Adipose tissue (tissue), 3 donors: ENCODE measurements around the gene RNF225. TPM values are rescaled to one million over a fixed set of nuclear protein-coding genes. Genes with fewer than 3 reads are reported as not detected.
"Not testable (repeated sequence)": the region's sequence is repeated elsewhere in the genome, so short reads cannot be mapped to it uniquely, and the experiment has no call there.

ENCODE experiments used
- H3K27ac ChIP-seq: one replicate; pipeline ENCODE4 v1.5.1; 2013; ENCODE audit warnings: low read depth, low read length
- WGBS, 3 donors: extraction: QIAGEN DNeasy Blood & Tissue Kit; methylation state at CpG; one replicate each; pipeline ENCODE4 v1.1.7; 2013; 5-methylcytosine and 5-hydroxymethylcytosine counted together
- polyA plus RNA-seq, 3 donors: library from polyadenylated mRNA; stranded (reverse); fragments of 200-250 nt; gene quantifications; one replicate each; pipeline ENCODE4 v1.2.3, GENCODE V29; 2013
- donor health status: healthy with polysubstance abuse.
- donor health status: Bipolar disorder and iron deficiency.
- donor health status: healthy.

RNF225 gene
- not detected for polyA plus RNA-seq

DNA sequence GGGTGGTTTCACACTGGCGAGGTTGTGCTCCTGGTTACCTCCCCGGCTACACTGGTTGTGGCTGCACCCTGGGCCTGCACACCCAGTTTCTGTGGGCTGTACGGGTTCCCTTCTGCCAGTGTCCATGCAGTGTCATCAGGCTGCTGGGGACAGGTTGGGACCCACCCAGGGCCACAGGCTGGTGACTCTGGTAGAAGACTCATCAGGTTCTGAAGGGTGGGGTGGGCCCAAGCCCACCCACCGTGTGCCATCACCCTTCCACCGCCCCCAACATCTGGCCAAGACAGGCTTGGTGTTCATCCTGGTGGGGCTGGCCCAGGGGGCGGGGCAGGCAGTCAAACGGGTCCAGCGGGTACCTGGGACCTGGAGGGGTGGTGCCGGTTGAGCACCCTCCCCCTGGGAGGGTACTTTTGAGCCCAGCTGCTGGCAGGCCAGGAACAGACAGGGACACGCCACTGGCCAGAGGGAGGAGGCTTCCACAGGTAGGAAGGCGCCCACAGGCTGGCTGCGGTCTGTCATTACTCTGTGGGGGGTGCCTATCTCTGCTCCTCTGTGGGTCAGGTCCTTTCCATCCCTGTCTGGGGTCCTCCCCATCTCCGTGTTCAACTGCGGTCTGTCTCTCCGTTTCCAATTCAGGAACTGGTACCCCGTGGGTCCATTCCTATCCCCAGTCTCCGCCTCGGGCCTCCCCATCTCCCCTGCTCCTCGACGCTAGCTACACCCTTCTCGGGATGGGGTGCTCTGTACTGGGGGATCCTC, at the start of gene RNF225:
TSS of gene RNF225 (plus strand) at position 437 of the 759 bp plus-strand sequence. CDS start 434 bp downstream, outside the sequence.
- H3K27ac ChIP-seq, result no peak within 1 kb of the TSS
- 27 to 45% (median 39%) methylated on average over 20 to 21 of the region's 21 CpGs for WGBS, 3 donors

DNA sequence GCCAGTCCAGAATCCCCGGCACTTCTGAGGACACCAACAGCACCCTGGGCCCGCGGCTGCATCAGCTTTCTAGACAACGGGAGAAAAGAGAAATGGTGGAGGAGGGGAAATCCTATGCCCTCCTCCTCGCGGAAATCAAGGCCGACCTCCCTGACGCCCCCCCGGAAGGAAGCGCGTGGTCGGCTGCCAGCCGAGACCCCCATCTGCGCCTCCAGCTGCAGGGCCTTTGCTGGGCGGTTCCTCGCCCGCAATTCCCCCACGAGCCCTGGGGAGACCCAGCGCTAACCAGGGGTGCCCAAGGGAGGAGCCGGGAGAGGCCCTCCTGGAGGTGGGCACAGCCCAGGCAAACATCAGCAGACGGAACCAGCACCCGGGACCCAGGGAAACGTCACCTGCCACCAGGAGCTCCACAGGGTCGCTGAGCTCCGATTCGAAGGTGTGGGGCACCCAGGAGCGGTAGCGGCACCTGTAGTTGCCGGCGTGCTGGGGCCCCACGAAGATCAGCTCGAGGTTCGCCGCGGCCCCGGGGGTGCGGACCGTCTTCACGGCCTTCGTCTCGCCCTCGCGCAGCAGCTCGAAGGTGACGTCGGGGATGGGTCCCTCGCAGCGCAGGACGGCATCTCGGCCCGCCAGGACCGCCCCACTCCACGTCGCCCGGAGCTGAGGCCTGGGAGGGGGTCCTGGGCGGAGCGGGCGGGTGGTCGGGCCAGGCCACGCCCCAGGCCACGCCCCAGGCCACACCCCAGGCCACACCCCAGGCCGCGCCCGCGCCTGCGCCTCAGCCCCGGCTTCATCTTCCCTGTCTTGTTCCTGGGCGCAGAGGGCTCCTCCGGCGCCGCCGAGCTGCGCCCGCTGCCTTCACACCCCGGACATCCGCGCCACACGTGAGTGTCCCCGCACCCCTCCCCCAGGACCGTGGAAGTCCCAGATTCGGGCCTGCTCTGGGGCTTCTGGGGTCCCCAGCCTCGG, 48.2 kb upstream of the RNF225 start:
- WGBS, 3 donors, result 2 to 3% (median 2%) methylated on average over 62 to 82 of the region's 82 CpGs
- no peak overlapping the region for H3K27ac ChIP-seq

DNA sequence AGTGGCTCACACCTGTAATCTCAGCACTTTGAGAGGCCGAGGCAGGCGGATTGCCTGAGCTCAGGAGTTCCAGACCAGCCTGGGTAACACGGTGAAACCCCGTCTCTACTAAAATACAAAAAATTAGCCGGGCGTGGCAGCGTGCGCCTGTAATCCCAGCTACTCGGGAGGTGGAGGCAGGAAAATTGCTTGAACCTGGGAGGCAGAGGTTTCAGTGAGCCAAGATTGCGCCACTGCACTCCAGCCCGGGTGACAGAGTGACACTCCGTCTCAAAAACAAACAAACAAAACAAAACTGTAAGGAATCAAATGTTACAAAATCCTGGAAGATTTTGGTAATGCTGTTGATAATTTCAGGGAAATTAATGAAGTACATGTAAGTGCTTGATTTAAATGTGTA, 47.4 kb upstream of the RNF225 start:
- not testable (repeated sequence) for H3K27ac ChIP-seq
- WGBS, 3 donors, result 16 to 31% (median 21%) methylated on average over 12 of the region's 12 CpGs

DNA sequence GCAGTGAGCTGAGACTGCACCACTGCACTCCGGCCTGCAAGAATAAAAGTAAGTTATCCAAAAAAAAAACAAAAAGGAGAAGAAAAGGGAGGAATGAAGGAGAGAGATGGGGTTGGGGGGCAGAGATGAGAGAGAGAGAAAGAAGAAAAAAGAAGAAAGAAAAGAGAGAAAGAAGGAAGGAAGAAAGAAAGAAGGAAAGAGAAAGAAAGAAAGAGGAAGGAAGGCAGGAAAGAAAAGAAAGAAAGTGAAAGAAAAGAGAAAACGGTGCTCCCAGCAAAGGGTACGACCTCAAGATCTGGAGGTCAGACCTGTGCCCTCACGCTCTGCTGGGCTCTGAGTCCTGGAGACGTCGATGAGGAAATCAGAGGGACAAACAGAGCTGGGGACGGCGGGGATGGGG, 45.9 kb upstream of the RNF225 start:
- H3K27ac ChIP-seq, result no peak overlapping the region
- WGBS, 3 donors, result 42 to 52% (median 46%) methylated on average over 8 of the region's 8 CpGs

DNA sequence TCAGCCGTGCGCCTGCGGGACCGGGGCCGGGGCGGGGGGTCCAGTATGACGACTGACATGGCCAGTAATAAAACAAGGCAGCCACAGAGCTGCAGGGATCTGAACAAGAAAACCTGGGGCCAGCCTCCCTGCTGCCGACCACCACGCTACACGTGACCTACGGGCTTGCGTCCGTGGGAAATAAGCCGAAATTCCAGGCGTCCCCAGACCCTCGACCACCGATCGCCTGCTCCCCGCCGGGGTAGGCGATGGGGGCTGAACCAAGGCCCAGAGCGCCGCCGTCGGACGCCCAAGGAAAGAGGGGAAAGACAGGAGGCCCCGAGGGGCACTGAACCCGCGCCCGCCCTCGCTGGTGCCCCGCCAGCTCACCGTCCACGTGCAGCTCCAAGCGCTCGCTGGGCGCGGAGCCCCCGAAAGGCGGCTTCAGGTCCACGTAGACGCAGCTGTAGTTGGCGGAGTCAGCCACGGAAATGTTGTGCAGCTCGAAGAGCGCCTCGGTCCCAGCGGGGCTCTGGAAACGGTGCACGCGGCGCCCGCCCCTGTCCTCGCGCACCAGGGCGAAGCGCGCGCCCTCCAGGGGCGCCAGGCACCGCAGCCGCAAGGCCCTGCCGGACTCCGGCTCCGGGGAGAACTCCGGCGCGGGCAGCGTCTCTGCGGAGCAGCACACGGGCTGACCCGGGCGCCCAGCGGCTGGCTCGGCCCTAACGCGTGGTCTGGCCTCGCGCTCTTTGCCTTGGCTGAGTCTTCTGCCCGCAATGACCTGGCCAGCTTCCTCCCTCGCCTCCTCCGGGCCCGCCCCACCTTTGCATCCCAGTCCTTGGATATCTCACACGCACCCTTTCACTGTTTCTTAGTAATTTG, 45.2 kb upstream of the RNF225 start:
- 25 to 42% (median 29%) methylated on average over 80 to 84 of the region's 84 CpGs for WGBS, 3 donors
- no peak overlapping the region for H3K27ac ChIP-seq

DNA sequence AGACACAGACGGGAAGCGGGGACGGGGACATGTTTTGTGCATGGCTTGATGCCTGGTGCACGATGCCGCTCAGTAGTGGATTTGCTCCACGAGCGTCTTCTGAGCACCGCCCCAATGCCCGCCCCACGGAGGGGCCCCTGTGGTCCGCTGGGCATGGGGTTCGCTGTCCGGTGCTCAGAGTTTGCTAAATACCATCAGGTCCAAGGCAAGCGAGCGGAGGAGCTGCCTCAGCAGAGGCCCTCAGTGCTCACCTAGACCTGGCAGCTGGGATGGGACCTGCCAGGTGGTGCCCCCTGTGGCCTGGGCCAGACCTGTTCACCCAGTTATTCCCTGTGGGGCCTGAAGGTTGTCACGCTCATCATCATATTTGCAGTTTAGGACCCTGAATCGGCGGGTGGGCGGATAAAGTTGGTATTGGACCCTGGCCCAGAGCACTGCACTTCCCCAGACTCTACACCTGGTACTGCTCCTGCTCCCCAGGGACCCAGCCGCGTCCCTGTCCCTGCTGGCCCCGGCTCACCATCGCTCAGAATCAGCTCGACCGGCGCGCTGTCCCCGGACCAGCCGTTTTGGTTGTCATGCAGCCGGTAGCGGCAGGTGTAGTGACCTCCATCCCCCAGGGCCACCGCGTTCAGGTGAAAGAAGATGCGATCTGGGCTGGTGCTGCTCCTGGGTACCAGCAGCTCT, 44.4 kb upstream of the RNF225 start:
- WGBS, 3 donors, result 65 to 83% (median 68%) methylated on average over 34 of the region's 34 CpGs
- H3K27ac ChIP-seq, result no peak overlapping the region

DNA sequence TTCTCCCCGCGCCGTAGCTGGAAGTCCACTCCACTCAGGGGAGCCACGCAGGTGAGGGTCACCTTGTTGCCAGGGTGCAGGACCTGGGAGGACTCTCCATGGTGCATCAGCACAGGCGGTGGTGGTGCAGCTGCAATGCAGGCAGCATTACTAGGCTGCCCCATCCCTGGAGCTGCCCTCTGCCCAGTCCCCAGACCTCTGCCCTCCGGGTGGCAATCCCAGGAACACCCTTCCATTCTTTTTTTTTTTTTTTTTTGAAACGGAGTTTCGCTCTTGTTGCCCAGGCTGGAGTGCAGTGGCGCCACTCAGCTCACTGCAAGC, 43.9 kb upstream of the RNF225 start:
- H3K27ac ChIP-seq, result no peak overlapping the region
- WGBS, 3 donors, result 84 to 90% (median 86%) methylated on average over 7 to 9 of the region's 9 CpGs

DNA sequence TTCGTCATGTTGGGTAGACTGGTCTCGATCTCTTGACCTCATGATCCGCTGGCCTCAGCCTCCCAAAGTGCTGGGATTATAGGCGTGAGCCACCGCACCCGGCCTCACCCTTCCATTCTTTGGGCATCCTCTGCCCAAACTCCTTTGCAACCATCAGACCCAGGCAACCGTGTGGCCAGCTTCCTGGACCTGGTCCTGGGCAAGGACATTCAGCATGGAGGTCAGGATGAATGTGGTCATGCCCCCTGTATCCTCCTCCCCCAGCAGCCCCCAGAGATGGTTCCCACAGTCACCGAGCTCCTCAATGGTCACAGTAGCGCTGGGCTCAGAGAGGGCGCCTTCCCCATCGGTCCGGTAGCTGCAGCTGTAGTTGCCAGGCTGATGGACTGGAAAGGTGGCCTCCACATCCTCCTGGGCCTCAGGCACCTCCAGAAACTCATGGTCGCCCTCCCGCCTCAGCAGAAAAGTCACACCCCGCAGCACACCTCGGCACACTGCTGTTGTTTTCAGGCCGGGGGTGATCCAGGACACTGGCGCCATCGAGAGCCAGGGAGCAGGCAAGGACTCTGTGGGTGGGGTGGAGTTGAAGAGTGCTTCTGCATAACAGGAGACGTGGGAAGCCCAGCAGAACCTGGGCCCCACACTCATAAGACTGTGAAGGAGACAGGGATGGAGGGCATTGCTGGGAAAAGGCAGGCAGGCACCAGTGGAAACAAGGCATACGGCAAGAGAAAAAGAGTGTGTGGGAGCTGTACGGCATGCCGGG, 43.3 kb upstream of the RNF225 start:
- 81 to 89% (median 82%) methylated on average over 23 of the region's 23 CpGs for WGBS, 3 donors
- no peak overlapping the region for H3K27ac ChIP-seq

DNA sequence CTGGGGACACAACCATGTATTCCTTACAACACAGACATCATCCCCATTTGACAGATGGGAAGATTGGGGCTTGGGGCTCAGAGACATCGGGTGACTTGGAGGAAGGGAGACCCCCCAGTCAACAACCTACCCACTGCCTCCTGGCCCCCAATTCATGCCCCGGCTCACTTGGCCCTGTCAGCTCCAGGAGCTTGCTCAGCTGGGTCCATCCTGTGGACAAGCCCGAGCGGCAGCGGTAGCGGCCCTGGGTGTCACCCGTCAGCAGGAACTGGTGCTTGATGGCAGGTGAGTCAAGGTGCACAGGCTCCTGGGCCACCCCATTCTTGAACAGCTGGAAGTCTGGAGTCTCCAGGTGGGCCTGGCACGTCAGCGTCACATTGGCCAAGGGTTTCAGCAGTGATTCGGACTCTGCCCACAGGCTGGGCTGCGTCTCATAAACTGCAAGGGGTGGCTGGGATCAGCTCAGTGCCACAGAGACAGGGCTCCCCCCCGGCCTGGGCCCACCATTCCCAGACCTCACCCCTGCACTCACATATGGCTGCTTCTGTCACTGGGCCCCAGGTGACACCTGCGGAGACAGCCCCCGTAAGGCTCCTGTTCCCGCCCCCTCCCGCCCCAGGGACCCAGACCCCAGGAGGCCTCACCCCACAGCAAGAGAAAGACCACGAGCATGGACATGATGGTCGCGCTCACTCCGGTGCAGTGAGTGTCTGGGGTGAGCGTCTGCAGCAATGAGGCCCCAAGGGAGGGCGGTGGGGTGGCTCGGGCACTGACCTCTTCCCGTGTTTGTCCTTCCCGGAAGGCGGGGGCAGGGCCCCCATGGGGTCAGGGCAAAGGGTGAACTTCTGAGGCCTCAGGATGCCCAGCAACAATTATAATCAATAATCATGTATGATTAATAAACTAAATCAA, 42.4 kb upstream of the RNF225 start, which contains the start of gene A1BG:
TSS of gene A1BG (minus strand) at position 733 of the 912 bp plus-strand sequence. CDS start at position 678, 55 bp downstream.
- 71 to 82% (median 79%) methylated on average over 26 of the region's 26 CpGs for WGBS, 3 donors
- no peak within 1 kb of the TSS for H3K27ac ChIP-seq

DNA sequence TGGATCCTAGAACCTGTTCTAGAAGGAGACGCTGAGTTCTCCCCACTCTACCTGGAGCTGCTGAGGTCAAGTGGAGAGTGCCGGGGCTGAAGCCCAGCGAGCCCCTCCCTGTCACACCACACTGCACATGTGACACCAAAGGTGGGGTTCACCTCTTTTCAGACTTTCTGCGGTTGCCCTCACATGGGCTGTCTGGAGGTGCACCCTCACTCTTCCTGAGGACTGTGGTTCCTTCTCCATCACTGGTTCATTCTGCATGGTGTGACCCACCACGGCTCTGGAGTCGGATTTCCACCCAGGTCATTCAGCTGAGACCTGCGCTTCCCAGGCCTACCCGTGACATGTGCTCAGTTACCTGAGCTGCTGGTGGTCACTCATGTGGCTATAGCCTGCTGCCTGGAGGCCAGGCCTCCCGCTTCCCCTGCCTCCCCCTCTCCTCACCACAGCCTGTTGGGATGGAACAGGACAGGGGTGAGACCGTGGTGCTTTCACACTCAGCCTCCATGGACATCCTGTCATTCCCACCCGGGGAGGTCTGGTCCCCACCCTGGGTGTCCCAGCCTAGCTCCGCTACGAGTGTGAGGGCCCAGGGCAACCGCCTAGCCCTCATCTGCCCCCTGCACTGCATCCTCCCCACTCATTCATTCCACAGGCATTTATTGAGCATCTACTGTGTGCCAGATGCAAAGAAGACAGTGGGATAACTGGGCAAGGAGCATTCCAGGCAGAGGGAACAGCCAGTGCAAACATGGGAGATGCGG, 41.6 kb upstream of the RNF225 start:
- no peak overlapping the region for H3K27ac ChIP-seq
- 87 to 90% (median 89%) methylated on average over 15 of the region's 15 CpGs for WGBS, 3 donors

DNA sequence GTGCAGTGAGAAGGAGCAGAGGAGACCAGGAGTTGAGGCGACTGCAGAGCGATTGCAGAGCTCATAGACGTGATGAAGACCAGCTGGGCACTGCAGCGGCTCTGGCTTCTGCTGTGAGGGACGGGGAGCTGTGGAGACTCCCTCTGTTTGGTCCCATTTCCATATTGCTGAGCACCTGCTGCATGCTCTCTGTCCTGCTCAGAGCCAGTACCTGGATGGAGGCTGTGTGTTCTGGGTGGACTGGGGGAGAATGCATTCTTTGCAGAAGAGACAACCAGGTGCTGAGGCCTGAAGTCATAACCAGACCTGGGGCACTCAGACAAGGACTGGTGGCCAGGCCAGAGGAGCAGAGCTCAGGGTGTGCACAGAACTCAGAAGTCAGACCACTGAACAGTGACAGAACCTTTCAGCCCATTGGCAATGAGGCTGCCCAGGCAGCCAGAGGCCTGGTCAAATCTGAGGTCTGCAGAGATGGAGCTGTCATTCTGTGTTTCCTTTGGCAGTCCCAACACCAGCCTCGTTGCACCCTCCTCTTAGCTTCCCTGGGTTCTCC, 40.9 kb upstream of the RNF225 start:
- 78 to 85% (median 79%) methylated on average over 6 of the region's 6 CpGs for WGBS, 3 donors
- no peak overlapping the region for H3K27ac ChIP-seq

DNA sequence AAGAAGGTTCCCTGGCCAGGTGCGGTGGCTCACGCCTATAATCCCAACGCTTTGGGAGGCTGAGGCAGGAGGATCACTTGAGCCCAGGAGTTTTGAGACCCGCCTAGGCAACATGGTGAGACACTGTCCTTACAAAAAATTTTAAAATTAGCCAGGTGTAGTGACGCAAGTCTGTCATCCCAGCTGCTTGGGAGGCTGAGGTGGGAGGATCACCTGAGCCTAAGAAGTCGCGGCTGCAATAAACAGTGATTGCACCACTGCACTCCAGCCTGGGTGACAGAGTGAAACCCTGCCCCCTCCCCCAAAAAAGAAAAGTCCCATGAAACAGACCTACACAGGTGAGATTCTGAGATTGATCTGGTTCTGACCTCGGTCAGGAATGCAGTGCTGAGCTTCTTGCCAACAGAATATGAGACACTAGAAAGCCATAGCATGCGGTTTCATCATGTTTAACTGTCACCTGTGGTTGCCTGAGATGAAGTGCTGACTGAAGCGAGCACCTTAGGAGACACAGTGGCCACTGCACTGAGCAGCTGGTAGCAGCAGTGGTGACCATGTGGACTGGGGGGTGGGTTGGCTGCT, 40.1 kb upstream of the RNF225 start:
- no peak overlapping the region for H3K27ac ChIP-seq
- WGBS, 3 donors, result 88 to 93% (median 92%) methylated on average over 10 of the region's 10 CpGs

DNA sequence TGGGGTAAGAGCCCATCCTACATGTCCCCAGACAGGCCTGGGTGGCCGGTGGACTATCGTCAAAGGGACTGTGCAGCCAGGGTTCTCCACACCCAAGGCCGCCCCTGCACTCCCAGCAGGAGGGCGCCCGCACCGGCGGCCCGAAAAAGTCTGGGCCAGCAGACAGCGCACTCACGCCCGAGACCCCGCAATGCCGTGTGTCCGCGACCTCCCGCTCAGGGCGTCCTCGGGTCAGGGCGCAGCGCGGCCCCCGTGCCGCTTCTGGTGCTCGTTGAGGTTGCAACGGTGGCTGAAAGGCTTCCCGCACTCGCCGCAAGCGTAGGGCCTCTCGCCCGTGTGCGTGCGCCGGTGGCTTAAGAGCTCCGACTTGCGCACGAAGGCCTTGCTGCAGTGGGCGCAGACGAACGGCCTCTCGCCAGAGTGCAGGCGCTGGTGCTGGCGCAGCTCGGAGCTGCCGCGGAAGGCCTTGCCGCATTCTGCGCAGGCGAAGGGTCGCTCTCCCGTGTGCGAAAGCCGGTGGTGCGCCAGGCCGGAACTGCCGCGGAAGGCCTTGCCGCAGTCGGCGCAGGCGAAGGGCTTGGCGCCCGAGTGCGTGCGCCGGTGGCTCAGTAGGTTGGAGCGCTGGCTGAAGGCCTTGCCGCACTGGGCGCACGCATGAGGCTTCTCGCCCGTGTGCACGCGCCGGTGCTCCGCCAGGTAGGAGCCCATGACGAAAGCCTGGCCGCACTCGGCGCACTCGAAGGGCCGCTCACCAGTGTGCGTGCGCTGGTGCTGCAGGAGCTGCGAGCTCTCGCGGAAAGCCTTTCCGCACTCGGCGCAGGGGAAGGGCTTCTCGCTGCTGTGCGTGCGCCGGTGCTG, 39.3 kb upstream of the RNF225 start:
- WGBS, 3 donors, result 12 to 40% (median 27%) methylated on average over 92 to 94 of the region's 94 CpGs
- H3K27ac ChIP-seq, result no peak overlapping the region

DNA sequence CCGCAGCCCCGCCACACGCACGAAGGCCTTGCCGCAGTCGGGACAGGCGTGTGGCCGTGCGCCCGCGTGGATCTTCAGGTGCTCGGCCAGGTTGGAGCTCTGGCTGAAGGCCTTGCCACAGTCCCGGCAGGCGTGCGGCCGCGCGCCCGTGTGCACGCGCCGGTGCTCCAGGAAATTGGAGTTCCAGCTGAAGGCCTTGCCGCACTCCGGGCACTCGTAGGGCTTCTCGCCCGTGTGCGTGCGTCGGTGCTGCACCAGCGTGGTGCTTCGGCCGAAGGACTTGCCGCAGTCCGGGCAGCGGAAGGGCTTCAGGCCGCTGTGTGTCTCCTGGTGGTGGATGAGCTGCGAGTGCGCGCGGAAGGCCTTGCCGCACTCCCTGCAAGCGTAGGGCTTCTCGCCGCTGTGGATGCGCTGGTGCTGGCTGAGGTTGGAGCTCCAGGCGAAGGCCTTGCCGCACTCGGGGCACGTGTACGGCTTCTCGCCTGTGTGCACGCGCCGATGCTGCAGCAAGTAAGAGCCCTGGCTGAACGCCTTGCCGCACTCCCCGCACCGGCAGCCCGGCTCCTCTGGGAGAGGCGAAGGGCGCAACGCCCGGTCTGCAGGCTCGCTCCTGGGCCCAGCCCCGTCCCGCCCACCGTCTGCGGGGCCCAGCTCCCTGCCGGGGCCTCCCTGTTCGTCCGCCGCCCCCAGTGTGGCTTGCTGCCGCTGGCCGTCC, 38.5 kb upstream of the RNF225 start:
- WGBS, 3 donors, result 26 to 49% (median 48%) methylated on average over 74 to 75 of the region's 75 CpGs
- H3K27ac ChIP-seq, result no peak overlapping the region
